Embryonic facial prominence (tissue), 1 donor: ENCODE data around the gene CFL1.

Experiments
- DNase-seq: peaks from one replicate; pipeline ENCODE4 v3.0.0-alpha.2; 2016; ENCODE audit errors: extremely low spot score

The CFL1 gene

DNA sequence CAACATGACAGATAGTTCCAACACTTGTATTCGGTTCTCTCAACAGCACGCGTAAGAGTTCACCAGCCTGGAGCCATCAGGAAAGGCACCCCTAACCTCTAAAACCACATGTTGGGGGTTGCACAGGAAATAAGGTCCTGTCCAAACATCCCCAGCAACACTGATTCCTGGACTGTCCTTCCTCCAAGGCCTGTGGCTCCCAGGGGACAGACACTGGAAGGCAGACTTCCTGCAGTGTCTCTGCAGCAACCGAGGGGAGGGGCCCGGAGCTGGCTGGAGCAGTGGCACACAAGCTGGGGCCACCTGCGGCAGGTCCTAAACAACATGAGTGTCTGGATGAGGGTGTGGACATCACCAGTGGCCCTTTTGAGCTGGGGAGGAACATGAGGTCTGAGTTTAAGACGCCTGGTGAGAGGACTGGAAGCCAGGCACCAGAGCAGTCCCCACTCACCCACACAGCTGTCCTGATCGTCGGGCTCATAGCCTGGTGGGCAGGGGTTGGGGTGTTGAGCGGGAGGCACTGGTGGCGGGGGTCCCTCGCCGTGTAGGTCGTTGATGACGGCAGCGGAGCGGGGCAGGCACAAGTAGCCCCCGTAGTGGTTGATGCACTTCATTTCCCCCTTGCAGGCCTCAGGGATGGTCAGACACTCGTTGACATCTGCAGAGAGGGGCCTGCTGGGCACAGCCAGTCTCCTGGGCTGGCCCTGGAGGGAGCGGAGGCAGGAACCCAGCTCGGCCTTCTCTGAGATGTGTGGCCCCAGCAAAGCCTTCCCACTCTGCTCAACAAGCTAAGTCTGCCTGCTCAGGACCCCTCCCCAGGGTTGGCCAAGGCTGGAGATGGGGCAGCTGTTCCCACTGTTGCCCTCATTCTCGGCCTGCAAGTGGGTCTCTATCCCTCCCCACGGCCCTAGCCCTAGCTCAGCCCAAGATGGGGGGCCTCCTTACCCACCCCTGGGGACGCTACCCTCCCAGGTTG is 13.0 kb upstream of the CFL1 start:
- DNase-seq, result no peak

DNA sequence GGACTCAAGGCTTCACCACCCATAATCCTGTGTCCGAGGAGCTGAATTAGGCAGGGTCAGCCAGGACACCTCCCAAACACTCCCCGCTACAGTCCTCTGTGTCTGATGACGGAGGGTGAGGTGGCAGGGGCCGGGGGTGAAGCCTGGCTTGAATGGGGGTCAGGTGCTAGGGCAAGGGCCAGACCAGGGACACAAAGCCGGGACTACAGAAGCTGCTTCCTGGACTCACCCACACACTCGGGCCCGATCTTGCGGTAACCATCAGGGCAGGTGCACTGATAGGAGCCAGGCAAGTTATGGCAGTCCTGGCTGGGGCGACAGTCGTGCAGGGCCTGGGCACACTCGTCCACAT is 12.3 kb upstream of the CFL1 start:
- DNase-seq, result no peak

DNA sequence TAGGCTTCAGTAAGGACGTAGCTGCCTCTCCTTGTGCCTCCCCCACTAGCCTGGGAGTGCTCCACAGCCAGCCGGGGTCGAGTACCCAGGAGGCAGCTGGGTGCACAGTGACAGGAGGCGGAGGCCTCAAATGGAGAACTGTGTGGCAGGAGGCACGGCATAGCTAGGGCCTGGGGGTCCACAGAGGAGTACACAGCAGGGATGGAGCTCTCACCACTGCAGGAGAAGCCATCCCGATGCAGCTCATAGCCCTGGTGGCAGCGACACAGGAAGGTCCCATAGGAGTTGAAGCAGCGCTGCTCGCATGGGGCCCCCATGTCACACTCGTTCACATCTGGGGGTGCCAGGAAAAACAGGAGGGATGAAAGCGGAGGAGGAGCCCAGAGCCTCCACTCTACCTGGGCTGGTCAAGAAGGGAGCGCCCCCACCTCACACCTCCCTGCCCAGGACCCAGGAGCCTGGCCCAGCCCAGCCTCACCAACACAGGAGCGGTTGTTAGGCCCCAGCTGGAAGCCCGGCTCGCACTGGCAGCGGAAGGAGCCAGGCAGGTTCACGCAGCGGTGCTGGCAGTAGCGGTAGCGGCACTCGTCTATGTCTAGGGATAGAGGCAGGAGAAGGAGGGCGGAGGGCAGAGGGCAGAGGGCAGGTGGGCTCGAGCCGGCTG is 11.8 kb upstream of the CFL1 start:
- DNase-seq, result no peak

DNA sequence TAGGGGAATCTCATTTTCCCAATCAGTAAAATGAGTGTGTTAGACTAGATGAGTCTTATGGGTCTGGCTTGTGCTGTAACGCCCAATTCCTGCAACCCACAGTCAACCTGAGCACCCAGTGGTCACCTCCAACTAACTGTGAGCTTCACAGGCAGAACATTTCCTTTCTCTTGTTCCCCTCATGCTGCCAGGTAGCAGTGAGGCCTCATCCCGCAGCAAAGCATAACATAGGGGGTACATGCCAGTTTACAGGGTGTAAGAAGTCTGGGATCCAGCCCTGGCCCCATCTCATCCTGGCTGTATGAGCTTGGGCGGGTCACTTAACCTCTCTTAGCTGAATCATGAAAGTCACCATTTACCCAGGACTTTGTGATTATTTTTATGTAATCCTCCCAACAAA is 10.9 kb upstream of the CFL1 start:
- DNase-seq, result no peak

DNA sequence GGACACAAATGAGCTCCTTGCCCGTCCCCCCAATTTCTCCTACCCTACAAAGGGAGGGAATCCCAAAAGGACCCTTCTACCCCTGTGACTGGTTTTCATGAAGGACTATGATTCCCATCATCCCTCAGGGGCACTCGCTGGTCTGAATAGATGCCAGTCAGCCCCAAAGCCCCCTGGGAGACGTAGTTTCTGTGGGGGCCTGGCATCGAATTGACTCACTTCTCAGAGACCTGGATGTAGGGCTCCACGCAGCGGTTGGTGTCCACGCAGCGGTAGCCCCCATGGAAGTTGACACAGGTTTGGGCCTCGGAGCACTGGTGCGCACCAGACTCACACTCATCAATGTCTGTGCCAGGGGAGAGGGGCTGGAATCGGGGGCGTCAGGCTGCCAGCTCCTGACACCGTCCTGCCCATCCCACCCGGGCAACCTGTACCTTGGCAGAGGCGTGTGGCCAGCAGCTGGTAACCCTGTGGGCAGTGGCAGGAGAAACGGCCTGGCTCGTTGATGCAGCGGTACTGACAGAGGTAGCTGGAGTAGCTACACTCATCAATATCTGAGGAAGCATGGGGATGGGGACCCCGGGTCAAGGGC is 10.2 kb upstream of the CFL1 start:
- no peak for DNase-seq

DNA sequence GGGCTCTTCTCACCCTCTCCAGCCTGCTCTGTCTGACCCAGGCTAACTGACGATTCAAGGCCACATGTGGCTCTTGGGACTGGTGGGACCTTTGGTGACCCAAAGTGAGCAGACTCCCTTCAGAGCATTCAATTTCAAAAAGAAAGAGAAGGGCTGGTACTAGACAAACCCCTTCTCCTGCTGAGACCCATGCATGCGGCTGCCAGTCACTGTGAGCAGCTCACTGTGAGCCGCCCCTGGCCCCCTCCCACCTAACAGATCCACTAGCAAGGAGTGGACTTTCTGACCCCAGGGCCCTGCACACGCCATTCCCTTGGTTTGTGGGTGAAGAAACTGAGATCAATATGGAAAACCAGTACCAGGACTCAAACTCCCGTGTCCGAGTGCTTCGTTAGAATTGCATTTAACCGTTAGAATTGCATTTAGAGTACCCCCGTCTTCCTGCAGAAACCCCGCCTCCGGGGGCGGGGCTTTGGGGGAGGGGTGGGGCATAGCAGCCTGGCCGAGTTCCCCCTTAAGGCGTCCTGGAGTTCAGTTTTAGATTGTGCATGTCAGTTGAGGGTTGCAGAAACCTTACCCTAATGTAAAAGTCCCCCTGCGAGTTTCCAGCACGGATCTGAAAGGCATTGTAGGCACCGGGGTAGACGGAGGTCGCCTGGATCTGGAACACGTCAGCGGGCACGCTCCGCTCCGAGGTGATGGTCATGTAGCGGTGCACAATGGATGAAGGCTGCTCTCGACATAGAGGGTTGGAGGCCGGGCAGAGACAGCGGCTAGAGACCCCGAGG is 9.5 kb upstream of the CFL1 start:
- DNase-seq, result no peak

DNA sequence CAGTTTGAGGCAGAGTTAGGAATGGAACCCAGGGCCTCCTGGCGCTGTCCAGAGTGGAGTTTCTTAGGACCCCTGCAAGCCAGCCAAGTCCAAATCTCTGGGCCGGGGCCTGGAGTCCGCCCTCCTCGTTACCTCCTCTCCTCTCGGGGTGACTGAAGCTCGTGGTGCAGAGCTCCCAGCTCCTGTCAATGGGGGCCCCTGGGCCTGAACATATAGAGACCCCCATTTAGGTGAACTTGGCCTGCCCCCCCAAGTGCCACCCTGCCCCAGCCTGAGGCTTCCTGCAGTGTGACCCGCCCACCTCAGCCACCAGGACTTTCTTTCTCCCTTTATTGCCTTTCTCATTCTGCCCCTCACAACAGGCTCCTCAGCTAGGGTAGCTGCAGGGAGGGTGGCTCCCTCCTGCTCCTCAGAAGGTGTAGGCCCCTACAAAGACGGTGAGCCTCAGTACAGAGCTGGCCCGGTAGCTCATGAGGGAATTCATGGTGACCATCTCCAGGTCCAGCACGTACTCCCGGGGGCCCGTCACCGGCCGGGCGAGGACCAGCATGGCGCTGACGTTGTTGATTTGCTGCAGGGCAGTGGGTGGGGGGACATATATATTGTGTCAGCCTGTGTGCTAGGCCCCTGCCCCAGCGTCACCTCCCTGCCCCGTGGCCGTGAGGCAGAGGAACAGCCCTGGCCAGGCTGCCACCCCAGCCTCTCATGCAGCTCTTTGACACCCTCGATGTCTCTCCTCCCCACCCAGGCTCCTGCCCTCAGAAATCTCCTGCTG is 8.7 kb upstream of the CFL1 start:
- DNase-seq, result no peak

DNA sequence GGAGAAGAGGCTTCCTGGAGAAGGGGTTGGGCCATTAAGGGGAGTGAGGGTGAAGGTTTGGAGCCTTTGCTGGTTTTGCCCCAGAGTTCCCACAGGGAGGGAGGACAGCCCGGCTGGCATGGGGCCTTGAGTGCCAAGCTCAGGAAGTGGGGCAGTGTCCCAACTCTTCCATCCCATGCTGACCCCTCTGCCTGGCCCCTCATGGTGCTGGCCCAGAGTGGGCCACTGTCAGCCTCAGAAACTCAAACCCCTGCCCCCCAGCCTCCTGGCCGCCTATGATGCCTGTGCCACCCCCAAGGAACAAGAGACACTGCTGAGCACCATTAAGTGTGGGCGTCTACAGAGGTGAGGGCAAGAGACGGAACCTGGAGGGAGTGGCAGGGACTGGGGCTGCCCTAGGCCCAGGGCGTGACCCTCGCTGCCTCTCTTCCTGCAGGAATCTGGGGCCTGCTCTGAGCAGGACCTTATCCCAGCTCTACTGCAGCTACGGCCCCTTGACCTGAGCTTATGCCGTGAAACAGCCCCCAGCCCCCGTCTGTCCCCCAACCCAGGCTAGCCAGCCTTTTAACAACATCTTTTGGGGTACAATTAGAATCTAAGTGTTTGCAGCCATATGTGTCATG is 7.7 kb upstream of the CFL1 start:
- no peak for DNase-seq

DNA sequence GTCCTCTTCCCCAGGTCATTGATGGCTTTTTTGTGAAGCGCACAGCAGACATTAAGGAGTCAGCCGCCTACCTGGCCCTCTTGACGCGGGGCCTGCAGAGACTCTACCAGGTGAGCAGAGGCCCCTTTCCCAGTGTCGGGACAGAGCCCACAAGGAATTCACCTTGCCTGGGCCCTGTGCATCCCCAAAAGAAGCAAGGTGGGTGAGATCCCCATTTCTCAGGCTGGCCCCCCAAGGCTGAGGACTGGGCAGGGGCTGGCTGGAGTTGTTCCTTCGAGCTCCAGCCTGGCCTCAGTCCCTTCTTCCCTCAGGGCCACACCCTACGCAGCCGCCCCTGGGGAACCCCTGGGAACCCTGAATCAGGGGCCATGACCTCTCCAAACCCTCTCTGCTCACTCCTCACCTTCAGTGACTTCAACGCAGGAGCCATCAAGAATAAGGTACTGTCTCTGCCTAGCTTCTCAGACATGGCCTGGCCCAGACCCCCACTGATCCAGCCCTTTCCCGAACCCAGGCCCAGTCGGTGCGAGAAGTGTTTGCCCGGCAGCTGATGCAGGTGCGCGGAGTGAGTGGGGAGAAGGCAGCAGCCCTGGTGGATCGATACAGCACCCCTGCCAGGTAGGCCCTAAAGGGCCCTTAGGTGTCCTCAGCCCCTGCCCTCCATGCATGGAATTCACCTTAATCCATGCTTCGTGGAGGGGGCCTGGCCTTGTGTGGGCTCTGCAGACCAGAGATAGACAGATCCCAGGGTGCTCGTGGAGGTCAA is 6.9 kb upstream of the CFL1 start:
- DNase-seq, result no peak

DNA sequence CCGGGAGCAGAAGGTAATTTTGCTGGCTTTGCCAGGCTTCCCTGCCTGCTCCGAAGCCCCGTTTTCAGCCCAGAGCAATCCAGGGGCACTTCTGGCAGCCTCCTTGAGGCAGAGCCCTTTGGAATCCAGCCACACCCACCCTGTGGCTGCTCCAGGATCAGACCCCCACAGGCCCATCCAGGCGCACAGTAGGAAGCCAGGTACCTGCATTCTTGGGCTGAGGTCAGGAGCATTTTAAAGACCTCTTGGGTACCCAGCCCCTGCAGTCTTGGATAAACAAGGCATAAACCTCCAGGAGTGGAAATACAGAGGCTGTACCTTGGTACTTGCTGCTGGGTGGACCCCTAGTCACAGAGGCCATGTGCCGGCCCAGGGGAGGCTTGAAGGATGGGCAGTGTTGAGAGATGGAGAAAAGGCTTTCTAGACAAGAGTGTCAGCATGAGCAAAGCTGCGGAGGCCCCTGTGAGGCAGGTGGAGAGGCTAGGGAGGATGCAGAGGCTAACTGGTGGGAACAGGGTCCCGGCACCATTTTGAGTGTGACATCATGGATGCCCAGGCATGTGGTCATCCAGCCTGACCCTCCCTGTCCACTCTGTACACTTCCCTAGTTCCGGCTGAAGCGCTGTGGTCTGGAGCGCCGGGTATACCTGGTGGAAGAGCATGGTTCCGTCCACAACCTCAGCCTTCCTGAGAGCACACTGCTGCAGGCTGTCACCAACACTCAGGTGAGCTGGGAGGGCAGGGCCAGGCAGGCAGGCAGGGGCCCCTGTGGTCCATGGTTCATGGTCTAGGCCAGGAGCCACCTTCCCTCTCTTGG is 6.1 kb upstream of the CFL1 start:
- DNase-seq, result no peak

DNA sequence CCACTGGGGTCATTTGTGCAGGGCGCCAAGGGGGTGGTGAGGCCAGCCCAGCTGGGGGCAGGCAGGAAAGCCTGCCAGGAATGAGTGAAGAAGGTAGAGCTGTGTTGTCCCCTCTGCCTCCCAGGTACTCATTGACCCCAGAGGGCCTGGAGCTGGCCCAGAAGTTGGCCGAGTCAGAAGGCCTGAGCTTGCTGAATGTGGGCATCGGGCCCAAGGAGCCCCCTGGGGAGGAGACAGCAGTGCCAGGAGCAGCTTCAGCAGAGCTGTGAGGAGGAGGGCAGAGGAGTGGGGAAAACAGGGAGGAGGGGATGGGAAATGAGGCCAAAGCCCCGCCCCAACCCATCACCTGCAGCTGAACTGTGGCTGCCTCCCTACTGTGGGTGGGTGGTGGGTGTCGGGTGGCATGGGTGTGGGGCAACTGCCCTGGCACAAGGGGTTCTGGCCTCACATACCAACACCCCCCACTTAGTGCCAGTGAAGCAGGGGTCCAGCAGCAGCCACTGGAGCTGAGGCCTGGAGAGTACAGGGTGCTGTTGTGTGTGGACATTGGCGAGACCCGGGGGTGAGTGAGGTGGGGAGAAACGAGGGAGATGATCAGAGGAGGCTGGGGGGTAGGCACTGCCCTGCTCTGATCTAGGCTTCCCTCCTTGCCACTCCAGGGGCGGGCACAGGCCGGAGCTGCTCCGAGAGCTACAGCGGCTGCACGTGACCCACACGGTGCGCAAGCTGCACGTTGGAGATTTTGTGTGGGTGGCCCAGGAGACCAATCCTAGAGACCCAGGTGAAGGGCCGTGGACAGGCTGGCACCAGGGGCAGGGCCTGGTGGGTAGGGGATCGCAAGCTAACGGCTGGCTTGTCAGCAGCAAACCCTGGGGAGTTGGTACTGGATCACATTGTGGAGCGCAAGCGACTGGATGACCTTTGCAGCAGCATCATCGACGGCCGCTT is 5.2 kb upstream of the CFL1 start:
- DNase-seq, result no peak

DNA sequence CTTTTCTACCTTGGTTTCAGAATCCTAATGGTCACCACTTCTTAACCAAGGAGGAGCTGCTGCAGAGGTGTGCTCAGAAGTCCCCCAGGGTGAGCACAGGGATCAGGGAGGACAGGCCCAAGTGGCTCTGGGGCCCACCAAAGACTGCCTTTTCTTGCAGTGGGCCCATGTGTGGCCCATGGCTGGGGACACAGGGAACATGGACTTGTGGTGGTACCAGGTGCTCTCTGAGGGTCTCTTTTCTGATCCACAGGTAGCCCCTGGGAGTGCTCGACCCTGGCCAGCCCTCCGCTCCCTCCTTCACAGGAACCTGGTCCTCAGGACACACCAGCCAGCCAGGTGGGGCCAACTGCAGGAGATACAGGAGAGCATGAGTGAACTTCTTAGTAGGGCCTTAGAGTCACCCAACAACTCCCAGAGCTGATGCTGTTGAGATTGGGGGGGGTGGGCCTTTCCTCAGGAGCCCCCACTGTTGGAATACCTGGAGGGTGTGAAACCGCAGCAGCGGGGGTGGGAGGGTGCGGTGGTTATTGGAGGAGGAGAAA is 4.3 kb upstream of the CFL1 start:
- DNase-seq, result no peak

DNA sequence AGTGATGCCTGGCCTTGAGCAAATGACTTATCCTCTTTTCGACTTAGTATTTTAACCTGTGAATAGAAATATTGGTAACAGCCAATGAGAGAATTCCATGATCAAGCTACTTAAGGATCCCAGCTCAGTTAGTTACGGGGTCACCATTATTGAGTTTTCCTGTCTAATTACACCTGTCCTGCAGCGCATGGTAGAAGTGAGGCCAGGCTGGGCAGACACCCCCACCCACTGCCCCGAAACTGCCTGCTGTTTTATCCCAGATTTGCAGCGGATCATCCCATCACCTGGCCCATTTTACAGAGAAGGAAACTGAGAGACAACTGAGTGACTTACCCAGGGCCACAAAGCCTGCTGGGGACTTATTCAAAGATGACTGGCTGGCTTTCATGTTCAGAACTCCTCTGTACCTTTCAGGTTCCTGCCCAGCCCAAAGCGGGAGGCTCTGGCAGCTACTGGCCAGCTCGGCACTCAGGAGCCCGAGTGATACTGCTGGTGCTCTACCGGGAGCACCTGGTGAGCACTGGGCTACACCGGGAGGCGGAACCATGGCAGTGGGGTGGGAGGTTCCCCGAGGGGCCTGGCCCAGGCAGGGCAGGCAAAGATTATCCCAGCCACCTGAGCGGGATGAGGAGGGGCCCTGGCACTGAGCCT is 3.7 kb upstream of the CFL1 start:
- DNase-seq, result no peak

DNA sequence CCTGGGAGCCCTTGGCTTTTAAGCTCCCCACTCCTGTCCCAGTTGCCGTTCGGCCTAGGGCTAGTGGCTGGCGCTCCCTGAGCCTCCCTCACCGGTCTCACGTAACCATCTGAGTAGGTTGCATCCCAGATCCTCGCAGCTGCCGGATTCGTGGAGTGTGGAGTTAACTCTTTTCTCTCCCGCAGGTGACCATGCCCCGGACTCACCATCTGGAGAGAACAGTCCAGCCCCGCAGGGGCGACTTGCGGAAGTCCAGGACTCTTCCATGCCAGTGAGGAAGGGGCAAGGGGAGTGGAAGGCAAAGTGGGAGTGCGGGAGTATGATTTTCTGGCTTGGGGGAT is 3.2 kb upstream of the CFL1 start:
- DNase-seq, result peak; percentile 8

DNA sequence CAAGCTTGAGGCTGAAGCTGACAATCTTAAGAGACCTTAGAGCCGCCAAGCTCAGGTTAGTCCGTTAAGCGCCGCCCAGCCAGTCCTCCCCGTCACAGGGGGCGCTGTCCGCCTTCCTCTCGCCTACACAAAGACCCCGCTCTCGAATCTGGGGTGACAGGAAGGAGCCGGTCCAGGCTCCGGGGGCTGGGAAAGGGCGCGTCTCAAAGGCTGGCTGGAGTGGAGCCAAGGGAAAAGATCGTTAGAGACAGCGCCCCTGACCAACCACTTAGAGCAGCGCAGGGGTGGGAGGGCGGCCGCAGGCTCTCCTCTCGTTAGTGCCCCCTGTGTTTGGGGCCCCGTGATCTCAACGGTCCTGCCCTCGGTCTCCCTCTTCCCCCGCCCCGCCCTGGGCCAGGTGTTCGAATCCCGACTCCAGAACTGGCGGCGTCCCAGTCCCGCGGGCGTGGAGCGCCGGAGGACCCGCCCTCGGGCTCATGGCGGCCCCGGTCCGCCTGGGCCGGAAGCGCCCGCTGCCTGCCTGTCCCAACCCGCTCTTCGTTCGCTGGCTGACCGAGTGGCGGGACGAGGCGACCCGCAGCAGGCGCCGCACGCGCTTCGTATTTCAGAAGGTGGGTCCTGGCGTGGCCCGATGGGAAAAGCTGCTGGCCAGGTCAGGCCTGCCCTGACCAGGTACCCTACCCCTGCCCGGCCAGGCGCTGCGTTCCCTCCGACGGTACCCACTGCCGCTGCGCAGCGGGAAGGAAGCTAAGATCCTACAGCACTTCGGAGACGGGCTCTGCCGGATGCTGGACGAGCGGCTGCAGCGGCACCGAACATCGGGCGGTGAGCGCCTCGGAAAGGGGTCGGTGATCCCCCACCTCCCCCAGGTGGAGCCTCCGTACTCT is 2.5 kb upstream of the CFL1 start, which contains the start of gene MUS81:
Gene MUS81 (plus strand): TSS at position 156 of the 887 bp plus-strand sequence. CDS start 321 bp downstream, at position 477.
- peak; percentile 93 for DNase-seq

DNA sequence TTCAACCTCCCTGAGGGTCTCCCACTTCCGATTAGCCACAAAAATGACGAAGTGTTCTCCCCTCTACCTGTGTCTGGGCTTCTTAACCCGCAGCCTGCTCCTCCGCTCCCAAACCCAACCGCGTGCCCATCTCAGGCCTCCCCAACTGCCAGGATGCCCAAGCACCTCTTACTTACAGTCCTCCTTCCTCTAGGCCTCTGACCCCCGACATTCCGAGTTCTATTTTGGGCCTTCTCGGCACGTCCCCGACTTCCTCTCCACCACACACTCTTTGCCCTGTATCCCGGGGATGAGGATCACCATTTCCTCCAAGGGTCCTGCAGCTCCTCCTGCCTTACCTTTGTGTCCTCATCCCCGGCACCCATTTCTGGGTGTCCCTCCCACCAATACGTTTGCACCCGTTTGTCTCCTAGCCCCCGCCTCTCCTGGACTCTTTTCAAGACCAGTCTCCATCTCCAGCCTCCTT is 1.9 kb upstream of the CFL1 start:
- no peak for DNase-seq
